T-helper 9 cell (primary cell): ENCODE data around the gene CSNK2B.

Experiments used
- DNase-seq: peaks from one replicate; pipeline ENCODE4 v3.0.0-alpha.2; 2020

The CSNK2B gene

DNA sequence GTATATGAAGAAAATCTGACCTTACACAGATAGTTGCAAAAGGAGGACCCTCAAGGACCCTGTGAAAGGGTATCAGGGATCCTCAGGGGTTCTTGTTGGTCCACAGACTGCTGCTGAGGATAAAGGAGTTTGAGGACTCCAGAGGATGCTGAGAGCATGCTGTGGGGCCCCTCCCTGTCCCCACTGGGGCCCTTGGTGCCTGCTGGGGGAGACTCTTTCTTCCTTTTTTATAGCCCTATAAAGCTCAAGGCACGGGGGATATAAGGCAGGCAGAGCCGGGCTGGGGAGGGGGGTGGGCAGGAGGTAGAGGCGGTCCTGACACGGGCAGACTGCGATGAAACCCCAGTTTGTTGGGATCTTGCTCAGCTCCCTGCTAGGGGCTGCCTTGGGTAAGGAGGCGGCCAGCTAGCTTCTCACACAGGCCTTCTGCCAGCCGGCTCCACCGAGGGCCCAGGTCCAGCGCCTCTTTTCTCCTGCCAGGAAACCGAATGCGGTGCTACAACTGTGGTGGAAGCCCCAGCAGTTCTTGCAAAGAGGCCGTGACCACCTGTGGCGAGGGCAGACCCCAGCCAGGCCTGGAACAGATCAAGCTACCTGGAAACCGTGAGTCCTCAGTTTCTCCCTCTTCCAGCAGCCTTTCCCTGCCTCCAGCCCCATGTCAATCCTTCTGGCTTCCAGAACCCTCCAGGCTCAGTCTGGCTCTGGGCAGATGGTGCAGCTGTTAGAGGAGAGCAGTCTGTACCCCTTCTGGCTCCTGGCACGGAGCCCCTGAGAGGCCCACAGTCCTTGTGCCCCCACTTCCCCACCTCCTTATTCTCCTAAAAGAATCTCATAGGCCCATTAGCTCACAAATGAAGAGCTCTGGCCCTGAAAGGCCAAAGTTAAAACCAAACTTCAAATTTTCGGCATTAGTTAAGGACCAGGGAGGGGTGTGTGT is 49.4 kb downstream of the CSNK2B start, which contains the start of gene LY6G6D:
Gene LY6G6D, plus strand, starts transcription at position 327 of the 937 bp plus-strand sequence. Its CDS starts 8 bp downstream, at position 335.
- no peak for DNase-seq

DNA sequence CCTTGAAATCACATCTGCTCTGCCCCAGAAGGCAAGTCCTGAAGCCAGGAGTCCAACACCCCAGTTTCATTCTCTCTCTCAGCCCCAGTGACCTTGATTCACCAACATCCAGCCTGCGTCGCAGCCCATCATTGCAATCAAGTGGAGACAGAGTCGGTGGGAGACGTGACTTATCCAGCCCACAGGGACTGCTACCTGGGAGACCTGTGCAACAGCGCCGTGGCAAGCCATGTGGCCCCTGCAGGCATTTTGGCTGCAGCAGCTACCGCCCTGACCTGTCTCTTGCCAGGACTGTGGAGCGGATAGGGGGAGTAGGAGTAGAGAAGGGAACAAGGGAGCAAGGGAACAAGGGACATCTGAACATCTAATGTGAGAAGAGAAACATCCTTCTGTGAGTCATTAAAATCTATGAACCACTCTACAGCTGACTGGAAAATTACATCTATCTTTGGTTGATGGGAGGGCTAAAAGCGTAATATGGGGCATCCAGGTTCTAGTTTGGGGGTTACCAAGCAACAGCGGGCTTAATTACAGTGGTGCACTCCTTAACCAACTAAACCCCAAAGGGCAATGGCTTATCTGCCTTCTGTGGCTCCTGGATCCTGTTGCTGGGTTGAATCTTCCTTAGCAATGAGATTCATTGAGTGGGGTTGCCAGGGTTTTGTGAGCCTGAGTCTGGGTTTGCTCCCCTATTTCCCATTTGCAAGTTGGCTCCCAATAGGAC is 51.8 kb downstream of the CSNK2B start:
- DNase-seq: no peak

DNA sequence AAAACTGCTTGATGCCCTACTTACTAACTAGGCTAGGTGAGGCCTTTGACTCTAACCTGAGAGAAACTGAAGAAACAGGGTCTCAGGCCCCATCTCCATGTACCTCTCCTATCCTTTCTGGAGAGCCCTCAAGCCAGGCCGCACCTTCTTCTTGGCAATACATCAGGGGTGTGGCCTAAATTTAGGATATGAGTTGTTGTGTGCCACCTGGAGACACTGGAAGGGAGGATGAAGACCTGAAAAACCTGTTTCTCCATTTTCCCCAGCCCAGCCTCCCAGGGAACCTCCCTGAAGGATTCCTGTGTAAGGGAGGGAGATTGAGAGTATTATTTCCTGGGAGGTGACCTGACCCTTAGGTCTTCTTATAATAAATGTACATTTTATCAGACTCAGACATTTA is 52.4 kb downstream of the CSNK2B start:
- DNase-seq: no peak

DNA sequence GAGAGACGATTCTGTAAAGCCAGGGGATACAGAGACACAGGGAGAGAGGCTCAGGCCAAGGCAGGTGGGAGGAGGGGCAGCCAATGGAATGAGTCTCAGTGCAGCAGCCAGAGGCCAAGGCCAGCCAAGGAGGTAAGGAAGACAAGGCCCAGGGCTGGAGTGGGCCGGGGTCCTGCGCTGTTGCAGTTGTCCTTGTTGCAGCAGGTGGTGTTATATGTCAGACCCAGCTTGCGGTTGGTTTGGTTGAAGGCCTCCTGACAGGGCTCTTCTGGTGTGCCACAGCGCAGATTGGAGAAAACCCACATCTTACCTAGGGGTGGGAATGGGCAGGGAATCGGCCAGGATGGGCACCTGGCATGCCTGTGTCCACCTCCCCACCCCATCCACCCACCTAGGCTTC is 53.1 kb downstream of the CSNK2B start:
- DNase-seq: no peak
